IMR-90 (cell line): Measurements from ENCODE around the gene RSPO4. TPM values are rescaled to one million over a fixed set of nuclear protein-coding genes. Genes with fewer than 3 reads are reported as not detected.

Source experiments
- ATAC-seq: fragments of 200-7000 bp; cut with Tn5 transposase; 2 replicates; pipeline ENCODE4 v1.9.1; 2020; ENCODE audit warnings: low read depth, mild to moderate bottlenecking, moderate library complexity
- BruUV-seq: library from RNA; stranded (reverse); fragments of 400-500 nt; replicated peaks from 2 replicates; lab custom pipeline; 2021; lab: Mats Ljungman, UMichigan
- CTCF ChIA-PET: fragments of 300-600 bp; formaldehyde crosslinking; extraction: SDS; loops from one replicate; lab custom pipeline; 2021; ENCODE audit warnings: antibody characterized with exemption; lab: Yijun Ruan, JAX
- POLR2A ChIA-PET: fragments of 300-600 bp; sonication (Branson Sonifier 250); formaldehyde crosslinking; loops from one replicate; lab custom pipeline; 2022; ENCODE audit warnings: antibody characterized with exemption; ENCODE audit not compliant: unreplicated experiment; lab: Charles Lee
- DNase-seq: peaks from one replicate; pipeline ENCODE4 v3.0.0; 2013
- H2AFZ ChIP-seq: replicated peaks from 2 replicates; pipeline ENCODE3; 2013; ENCODE audit warnings: low read length, mild to moderate bottlenecking; ENCODE audit not compliant: poor library complexity
- H2AK5ac ChIP-seq: 2 replicates; pipeline ENCODE4 v1.6.1; 2013; ENCODE audit warnings: low read depth, low read length, inconsistent platforms
- H2AK9ac ChIP-seq: replicated peaks from 2 replicates; pipeline ENCODE3; 2013; ENCODE audit warnings: mild to moderate bottlenecking, low read depth, low read length, moderate library complexity; ENCODE audit not compliant: poor library complexity
- H2BK120ac ChIP-seq: 2 replicates; pipeline ENCODE4 v1.6.1; 2013; ENCODE audit warnings: low read depth, low read length, inconsistent platforms
- H2BK15ac ChIP-seq: 3 replicates; pipeline ENCODE4 v1.6.1; 2013; ENCODE audit warnings: low read depth, low read length, inconsistent platforms
- H2BK20ac ChIP-seq: 2 replicates; pipeline ENCODE4 v1.6.1; 2013; ENCODE audit warnings: low read depth, mild to moderate bottlenecking, inconsistent platforms, low read length, moderate library complexity
- H2BK5ac ChIP-seq: 2 replicates; pipeline ENCODE4 v1.6.1; 2013; ENCODE audit warnings: mild to moderate bottlenecking, low read depth, low read length, inconsistent platforms; ENCODE audit not compliant: poor library complexity, severe bottlenecking
- H3K14ac ChIP-seq: replicated peaks from 2 replicates; pipeline ENCODE4 v1.6.1; 2013; ENCODE audit warnings: low read depth, low read length, inconsistent platforms
- H3K18ac ChIP-seq: 2 replicates; pipeline ENCODE4 v1.6.1; 2013; ENCODE audit warnings: low read depth, low read length, control low read depth
- H3K23ac ChIP-seq: 2 replicates; pipeline ENCODE4 v1.6.1; 2013; ENCODE audit warnings: low read depth, low read length, inconsistent platforms
- H3K27ac ChIP-seq: 2 replicates; pipeline ENCODE4 v1.5.1; 2013; ENCODE audit warnings: mild to moderate bottlenecking, control low read depth, low read length; ENCODE audit not compliant: insufficient read depth
- H3K27me3 ChIP-seq: 2 replicates; pipeline ENCODE4 v1.6.1; 2013; ENCODE audit warnings: low read length; ENCODE audit not compliant: control insufficient read depth, insufficient read depth
- H3K36me3 ChIP-seq: 2 replicates; pipeline ENCODE4 v1.6.1; 2013; ENCODE audit warnings: low read length, mixed read lengths; ENCODE audit not compliant: control insufficient read depth, insufficient read depth
- H3K4ac ChIP-seq: 2 replicates; pipeline ENCODE4 v1.6.1; 2013; ENCODE audit warnings: low read depth, low read length, inconsistent platforms
- H3K4me1 ChIP-seq: 2 replicates; pipeline ENCODE4 v1.6.1; 2013; ENCODE audit warnings: low read length, mixed read lengths; ENCODE audit not compliant: control insufficient read depth, insufficient read depth
- H3K4me2 ChIP-seq: 2 replicates; pipeline ENCODE4 v1.6.1; 2013; ENCODE audit warnings: low read depth, mild to moderate bottlenecking, control low read depth, low read length, moderate library complexity
- H3K4me3 ChIP-seq: 2 replicates; pipeline ENCODE4 v1.5.1; 2013; ENCODE audit warnings: low read depth, mild to moderate bottlenecking, control low read depth, low read length, moderate library complexity; ENCODE audit not compliant: insufficient read depth
- H3K56ac ChIP-seq: 2 replicates; pipeline ENCODE4 v1.6.1; 2013; ENCODE audit warnings: low read length, inconsistent platforms; ENCODE audit not compliant: insufficient read depth; ENCODE audit errors: extremely low read depth
- H3K79me1 ChIP-seq, 2 experiments: 2 replicates each; pipeline ENCODE4 v1.6.1; 2013; ENCODE audit warnings: low read length in 2 of 2, inconsistent platforms in 1 of 2, low read depth in 1 of 2
- H3K9ac ChIP-seq: 2 replicates; pipeline ENCODE4 v1.6.1; 2013; ENCODE audit warnings: low read depth, low read length, control low read depth
- H3K9me1 ChIP-seq: 2 replicates; pipeline ENCODE4 v1.6.1; 2013; ENCODE audit warnings: low read length, inconsistent platforms; ENCODE audit not compliant: insufficient read depth
- H3K9me3 ChIP-seq: 2 replicates; pipeline ENCODE4 v1.6.1; 2013; ENCODE audit warnings: low read length; ENCODE audit not compliant: control insufficient read depth, insufficient read depth
- H4K20me1 ChIP-seq: 2 replicates; pipeline ENCODE4 v1.6.1; 2013; ENCODE audit warnings: low read length, inconsistent platforms; ENCODE audit not compliant: insufficient read depth
- H4K5ac ChIP-seq: 2 replicates; pipeline ENCODE4 v1.6.1; 2013; ENCODE audit warnings: mild to moderate bottlenecking, low read depth, low read length, control low read depth
- H4K8ac ChIP-seq, 2 experiments: 2 replicates each; pipeline ENCODE4 v1.6.1; 2013; ENCODE audit warnings: low read depth in 2 of 2, low read length in 2 of 2, control low read depth in 1 of 2, inconsistent platforms in 1 of 2
- H4K91ac ChIP-seq: 2 replicates; pipeline ENCODE4 v1.6.1; 2013; ENCODE audit warnings: low read depth, low read length, inconsistent platforms; ENCODE audit not compliant: insufficient read depth
- BHLHE40 ChIP-seq: fragments of 150-350 bp; IDR thresholded peaks from 2 replicates; pipeline ENCODE4 v1.6.1; 2016; ENCODE audit warnings: mild to moderate bottlenecking, low read depth, low read length
- CEBPB ChIP-seq: IDR thresholded peaks from 2 replicates; pipeline ENCODE4 v1.6.1; 2012; ENCODE audit warnings: low read depth, low read length, improper control_type of control experiment
- CTCF ChIP-seq: conservative IDR thresholded peaks from 2 replicates; pipeline ENCODE4 v1.5.1; 2012; ENCODE audit warnings: mild to moderate bottlenecking, low read depth, low read length, improper control_type of control experiment
- ELK1 ChIP-seq: fragments of 150-350 bp; IDR thresholded peaks from 2 replicates; pipeline ENCODE4 v1.6.1; 2016; ENCODE audit warnings: low read depth, mild to moderate bottlenecking, low read length, moderate library complexity, borderline replicate concordance
- FOS ChIP-seq: fragments of 150-350 bp; IDR thresholded peaks from 2 replicates; pipeline ENCODE4 v1.6.1; 2016; ENCODE audit warnings: low read depth, low read length
- MAFK ChIP-seq: IDR thresholded peaks from 2 replicates; pipeline ENCODE4 v1.6.1; 2012; ENCODE audit warnings: low read depth, low read length, improper control_type of control experiment
- NFE2L2 ChIP-seq: fragments of 150-350 bp; IDR thresholded peaks from 2 replicates; pipeline ENCODE4 v1.6.1; 2016; ENCODE audit warnings: low read depth, mild to moderate bottlenecking, low read length
- POLR2A ChIP-seq: IDR thresholded peaks from 2 replicates; pipeline ENCODE4 v1.6.1; 2012; ENCODE audit warnings: mild to moderate bottlenecking, low read depth, low read length
- RCOR1 ChIP-seq: IDR thresholded peaks from 2 replicates; pipeline ENCODE4 v1.6.1; 2012; ENCODE audit warnings: mild to moderate bottlenecking, low read length, improper control_type of control experiment; ENCODE audit not compliant: insufficient replicate concordance
- RFX5 ChIP-seq: IDR thresholded peaks from 2 replicates; pipeline ENCODE4 v1.8.0; 2012; ENCODE audit warnings: low read depth, mild to moderate bottlenecking, low read length, moderate library complexity
- SMC3 ChIP-seq: fragments of 150-350 bp; IDR thresholded peaks from 2 replicates; pipeline ENCODE4 v1.6.1; 2016; ENCODE audit warnings: low read depth, mild to moderate bottlenecking, antibody characterized with exemption, low read length, moderate library complexity
- USF2 ChIP-seq: fragments of 150-350 bp; IDR thresholded peaks from 2 replicates; pipeline ENCODE4 v1.6.1; 2017; ENCODE audit warnings: mild to moderate bottlenecking, antibody characterized with exemption, low read length, low read depth
- WGBS, 2 experiments: methylation state at CpG; one replicate each; pipeline versions ENCODE4 v1.1.5 to v1.1.7; 2013; ENCODE audit warnings: missing lambda C conversion rate in 2 of 2; ENCODE audit not compliant: insufficient read length in 1 of 2; ENCODE audit errors: extremely low coverage in 2 of 2; 5-methylcytosine and 5-hydroxymethylcytosine counted together
- dilution Hi-C: fragments of 300-500 bp; cut with HindIII; formaldehyde crosslinking; loops from one replicate; pipeline ENCODE4 v1.14.3; 2018; ENCODE audit warnings: low sequenced_read_pairs; ENCODE audit not compliant: unreplicated experiment
- in situ Hi-C: fragments of 300-500 bp; cut with MboI; formaldehyde crosslinking; loops from 3 replicates; pipeline ENCODE4 v1.14.3; 2019; ENCODE audit warnings: low sequenced_read_pairs, inconsistent platforms, mixed read lengths
- intact Hi-C: fragments of 100-400 bp; cut with micrococcal nuclease; formaldehyde crosslinking; loops from 2 replicates; pipeline ENCODE4 v1.10.0; 2022
- polyA plus RNA-seq, 3 experiments: library from polyadenylated mRNA; depleted of rRNA; stranded (reverse); fragments of >200 nt; gene quantifications; 2 replicates each; pipeline ENCODE4 v1.2.3, GENCODE V29; 2012; ENCODE audit warnings: low replicate concordance in 1 of 3
- total RNA-seq: library from RNA; depleted of rRNA; stranded (reverse); fragments of >200 nt; gene quantifications from 2 replicates; pipeline ENCODE4 v1.2.3, GENCODE V29; 2012

RSPO4 gene
- total and polyA plus RNA-seq, 2 of the 4 experiments (the other 2 are of a cell fraction): not detected

GRCh38 chr20:934186-934840 is 67.8 kb downstream of the RSPO4 start:
- dilution Hi-C loops (no loop called here), in situ Hi-C loops (no loop called here), intact Hi-C loops (no loop called here)
- Histone ChIP-seq H2AK9ac (no peak overlapping the region), H3K18ac (no peak overlapping the region), H3K56ac (no peak overlapping the region), H3K4me2 (no peak overlapping the region), H3K9ac (no peak overlapping the region), H4K8ac (no peak overlapping the region), H2BK20ac (no peak overlapping the region), H3K23ac (no peak overlapping the region), H4K91ac (no peak overlapping the region), H3K14ac (no peak overlapping the region), H3K9me3 (peaks cover 3% of the 10 kb centered on the region; the same call in 1 of the 2 replicates), H3K4ac (no peak overlapping the region), H2BK120ac (no peak overlapping the region), H2BK15ac (no peak overlapping the region), H3K4me1 (no peaks in the 10 kb centered on the region), H3K4me3 (no peak overlapping the region), H2BK5ac (no peak overlapping the region), H3K27ac (no peak overlapping the region), H3K36me3 (no peaks in the 10 kb centered on the region), H3K9me1 (no peaks in the 10 kb centered on the region), H3K27me3 (no peaks in the 10 kb centered on the region), H4K5ac (no peak overlapping the region), H2AK5ac (no peak overlapping the region), H3K79me1 (no peaks in the 10 kb centered on the region), H4K20me1 (no peaks in the 10 kb centered on the region), H2AFZ (no peak overlapping the region)
- BruUV-seq: no TSS peak
- no peak for TF ChIP-seq MAFK
- no peak for TF ChIP-seq USF2
- no peak for TF ChIP-seq BHLHE40
- no peak for TF ChIP-seq NFE2L2
- TF ChIP-seq ELK1: no peak
- no peak for TF ChIP-seq CTCF
- no peak for TF ChIP-seq CEBPB
- TF ChIP-seq POLR2A: no peak
- no peak for TF ChIP-seq FOS
- no peak for TF ChIP-seq RCOR1
- TF ChIP-seq RFX5: no peak
- no peak for TF ChIP-seq SMC3
- ATAC-seq: no peak
- no peak for DNase-seq
- WGBS, 2 experiments: 45% methylated on average over 4 of the region's 9 CpGs; no CpG with 5 or more reads in 1 of the 2 experiments
- CTCF ChIA-PET: interaction anchor here (0.6 to 2.1 kb wide), 2 partner anchors 23 to 1333 kb away, joined by 3 to 6 read pairs; no protein-coding TSS in a partner anchor
- POLR2A ChIA-PET: no interaction called here
